SK-N-SH treated with all-trans-retinoic acid at 6 μM for 48 hours (cell line): ENCODE measurements around the gene CNTN4.
"Not testable (repeated sequence)": the region's sequence is repeated elsewhere in the genome, so short reads cannot be mapped to it uniquely, and the experiment has no call there.

Experiments used
- ATAC-seq: fragments of 200-7000 bp; cut with Tn5 transposase; 3 replicates; pipeline ENCODE4 v1.9.1; 2020; ENCODE audit warnings: mild to moderate bottlenecking, moderate library complexity
- ARNTL ChIP-seq: fragments of 450-650 bp; formaldehyde crosslinking; IDR thresholded peaks from 2 replicates; pipeline ENCODE4 v1.5.0; 2020; ENCODE audit warnings: low read depth, mild to moderate bottlenecking, moderate library complexity, borderline replicate concordance
- BACH2 ChIP-seq: fragments of 250-450 bp; sonication (Bioruptor Pico); IDR thresholded peaks from 2 replicates; pipeline ENCODE4 v1.9.0; 2021; ENCODE audit warnings: mild to moderate bottlenecking, borderline replicate concordance
- CSDC2 ChIP-seq: fragments of 250-450 bp; sonication (Bioruptor Pico); IDR thresholded peaks from 2 replicates; pipeline ENCODE4 v1.5.0; 2020; ENCODE audit warnings: mild to moderate bottlenecking, moderate library complexity
- CSRNP3 ChIP-seq: fragments of 250-450 bp; sonication (Bioruptor Pico); IDR thresholded peaks from 2 replicates; pipeline ENCODE4 v1.5.1; 2021; ENCODE audit warnings: mild to moderate bottlenecking, moderate library complexity
- ESRRG ChIP-seq: fragments of 250-450 bp; sonication (Bioruptor Pico); IDR thresholded peaks from 2 replicates; pipeline ENCODE4 v1.6.1; 2021; ENCODE audit warnings: mild to moderate bottlenecking
- GLIS3 ChIP-seq: fragments of 250-450 bp; sonication (Bioruptor Pico); IDR thresholded peaks from 2 replicates; pipeline ENCODE4 v1.5.0; 2020; ENCODE audit warnings: mild to moderate bottlenecking, moderate library complexity
- ISL1 ChIP-seq: fragments of 250-450 bp; sonication (Bioruptor Pico); IDR thresholded peaks from 2 replicates; pipeline ENCODE4 v2.1.2; 2022; ENCODE audit warnings: mild to moderate bottlenecking, moderate library complexity
- OSR1 ChIP-seq: fragments of 250-450 bp; sonication (Bioruptor Pico); IDR thresholded peaks from 2 replicates; pipeline ENCODE4 v1.8.0; 2022; ENCODE audit warnings: moderate library complexity, mild to moderate bottlenecking, inconsistent platforms
- PATZ1 ChIP-seq: fragments of 250-450 bp; sonication (Bioruptor Pico); IDR thresholded peaks from 2 replicates; pipeline ENCODE4 v1.8.0; 2020; ENCODE audit warnings: mild to moderate bottlenecking, moderate library complexity, borderline replicate concordance
- POU6F1 ChIP-seq: fragments of 250-450 bp; sonication (Bioruptor Pico); IDR thresholded peaks from 2 replicates; pipeline ENCODE4 v1.8.0; 2021; ENCODE audit warnings: low read depth, mild to moderate bottlenecking, moderate library complexity, borderline replicate concordance
- PPARA ChIP-seq: fragments of 250-450 bp; sonication (Bioruptor Pico); IDR thresholded peaks from 2 replicates; pipeline ENCODE4 v1.5.0; 2020; ENCODE audit warnings: mild to moderate bottlenecking, borderline replicate concordance
- RARB ChIP-seq: fragments of 250-450 bp; sonication (Bioruptor Pico); IDR thresholded peaks from 2 replicates; pipeline ENCODE4 v1.8.0; 2021; ENCODE audit warnings: mild to moderate bottlenecking, moderate library complexity
- SNAI2 ChIP-seq: fragments of 250-450 bp; sonication (Bioruptor Pico); IDR thresholded peaks from 2 replicates; pipeline ENCODE4 v1.5.0; 2020; ENCODE audit warnings: mild to moderate bottlenecking, moderate library complexity
- TCF4 ChIP-seq: fragments of 250-450 bp; sonication (Bioruptor Pico); IDR thresholded peaks from 2 replicates; pipeline ENCODE4 v1.8.0; 2021; ENCODE audit warnings: mild to moderate bottlenecking, moderate library complexity, borderline replicate concordance
- TOX ChIP-seq: fragments of 250-450 bp; sonication (Bioruptor Pico); IDR thresholded peaks from 2 replicates; pipeline ENCODE4 v1.8.0; 2021; ENCODE audit warnings: mild to moderate bottlenecking, moderate library complexity, borderline replicate concordance
- TSHZ2 ChIP-seq: fragments of 250-450 bp; sonication (Bioruptor Pico); IDR thresholded peaks from 2 replicates; pipeline ENCODE4 v1.5.0; 2020; ENCODE audit warnings: mild to moderate bottlenecking, moderate library complexity
- ZFP30 ChIP-seq: fragments of 450-650 bp; formaldehyde crosslinking; IDR thresholded peaks from 2 replicates; pipeline ENCODE4 v1.5.0; 2022; ENCODE audit warnings: mild to moderate bottlenecking, moderate library complexity
- ZNF565 ChIP-seq: fragments of 450-650 bp; formaldehyde crosslinking; conservative IDR thresholded peaks from 2 replicates; pipeline ENCODE4 v1.5.0; 2020; ENCODE audit warnings: low read depth, mild to moderate bottlenecking, moderate library complexity
- ZNF70 ChIP-seq: fragments of 450-650 bp; formaldehyde crosslinking; IDR thresholded peaks from 2 replicates; pipeline ENCODE4 v1.5.0; 2020; ENCODE audit warnings: mild to moderate bottlenecking, moderate library complexity
- ZNF8 ChIP-seq: fragments of 450-650 bp; formaldehyde crosslinking; IDR thresholded peaks from 2 replicates; pipeline ENCODE4 v1.5.0; 2020; ENCODE audit warnings: mild to moderate bottlenecking, moderate library complexity

CNTN4 gene

GRCh38 chr3:2915826-2916225 lies 817.2 kb downstream of the CNTN4 start:
- TF ChIP-seq ZFP30: no peak
- no peak for TF ChIP-seq TSHZ2 (CRISPR knock-in tag)
- TF ChIP-seq CSRNP3 (CRISPR knock-in tag): no peak
- TF ChIP-seq, all 23 proteins: peak for 0
- no peak for ATAC-seq

- ATAC-seq: not testable (repeated sequence)
Measured at GRCh38 chr3:2916640-2917039, 818.0 kb downstream of the CNTN4 start.

GRCh38 chr3:2920103-2920502 lies 821.4 kb downstream of the CNTN4 start:
- no peak for ATAC-seq
- TF ChIP-seq PPARA (CRISPR knock-in tag) (no peak), GLIS3 (CRISPR knock-in tag) (no peak)

- TF ChIP-seq ISL1 (CRISPR knock-in tag): peak; percentile 43; the same call in 1 of the 2 replicates
- no peak for TF ChIP-seq PATZ1 (CRISPR knock-in tag)
- TF ChIP-seq SNAI2 (CRISPR knock-in tag): no peak
- ATAC-seq: no peak
Measured at GRCh38 chr3:2921452-2921851, 822.8 kb downstream of the CNTN4 start.

GRCh38 chr3:2921903-2922302 lies 823.2 kb downstream of the CNTN4 start:
- no peak for ATAC-seq
- no peak for TF ChIP-seq ISL1 (CRISPR knock-in tag)
- TF ChIP-seq PATZ1 (CRISPR knock-in tag): no peak
- TF ChIP-seq SNAI2 (CRISPR knock-in tag): no peak
- no peak for TF ChIP-seq TCF4 (CRISPR knock-in tag)
- no peak for TF ChIP-seq ZNF8
- no peak for TF ChIP-seq ZFP30
- no peak for TF ChIP-seq RARB (CRISPR knock-in tag)
- no peak for TF ChIP-seq BACH2 (CRISPR knock-in tag)
- TF ChIP-seq ARNTL (CRISPR knock-in tag): no peak
- TF ChIP-seq CSDC2: no peak
- TF ChIP-seq PPARA (CRISPR knock-in tag): no peak
- no peak for TF ChIP-seq ZNF70 (CRISPR knock-in tag)
- no peak for TF ChIP-seq TSHZ2 (CRISPR knock-in tag)
- no peak for TF ChIP-seq ZNF565
- TF ChIP-seq OSR1: no peak
- no peak for TF ChIP-seq TOX
- no peak for TF ChIP-seq POU6F1 (CRISPR knock-in tag)
- no peak for TF ChIP-seq ESRRG (CRISPR knock-in tag)
- TF ChIP-seq CSRNP3 (CRISPR knock-in tag): no peak
